ENCODE data around the gene SLC1A2.

Gene SLC1A2

GRCh38 chr11:35398881-35399280 lies 20.5 kb downstream of the SLC1A2 start:
- TF ChIP-seq CTCF (IDR thresholded peaks at IDR 0.05; ENCODE audit: low read depth, low read length) (no peak), POLR2A (IDR thresholded peaks at IDR 0.05; ENCODE audit: extremely low read depth, insufficient read length) (no peak)
- no peak for DNase-seq (ENCODE audit: low read depth)
- no peak overlapping the region for H3K4me3 ChIP-seq (ENCODE audit: low read depth, low read length)

- TF ChIP-seq POLR2A (IDR thresholded peaks at IDR 0.05; ENCODE audit: extremely low read depth, insufficient read length), result no peak
- TF ChIP-seq MYC (IDR thresholded peaks at IDR 0.05; ENCODE audit: low read depth, low read length), result no peak
- TF ChIP-seq MAX (IDR thresholded peaks at IDR 0.05; ENCODE audit: low read depth, low read length), result no peak
- no peak for TF ChIP-seq CTCF (IDR thresholded peaks at IDR 0.05; ENCODE audit: low read depth, low read length)
- no peak for DNase-seq (ENCODE audit: low read depth)
- no peak overlapping the region for H3K4me3 ChIP-seq (ENCODE audit: low read depth, low read length)
Observed at GRCh38 chr11:35394941-35395340, 24.4 kb downstream of the SLC1A2 start.

GRCh38 chr11:35393098-35393497 lies 26.3 kb downstream of the SLC1A2 start:
- peak; percentile 16 for DNase-seq (ENCODE audit: low read depth)
- TF ChIP-seq MAX (IDR thresholded peaks at IDR 0.05; ENCODE audit: low read depth, low read length) (no peak), POLR2A (IDR thresholded peaks at IDR 0.05; ENCODE audit: extremely low read depth, insufficient read length) (no peak), CTCF (IDR thresholded peaks at IDR 0.05; ENCODE audit: low read depth, low read length) (no peak), MYC (IDR thresholded peaks at IDR 0.05; ENCODE audit: low read depth, low read length) (no peak)
- no peak overlapping the region for H3K4me3 ChIP-seq (ENCODE audit: low read depth, low read length)

GRCh38 chr11:35391922-35392688 lies 27.3 kb downstream of the SLC1A2 start:
- peak; percentile 74 for DNase-seq (ENCODE audit: low read depth)
- TF ChIP-seq CTCF (IDR thresholded peaks at IDR 0.05; ENCODE audit: low read depth, low read length), result peak; percentile 81
- TF ChIP-seq MYC (IDR thresholded peaks at IDR 0.05; ENCODE audit: low read depth, low read length), result no peak
- TF ChIP-seq MAX (IDR thresholded peaks at IDR 0.05; ENCODE audit: low read depth, low read length), result no peak
- no peak for TF ChIP-seq POLR2A (IDR thresholded peaks at IDR 0.05; ENCODE audit: extremely low read depth, insufficient read length)
- no peak overlapping the region for H3K4me3 ChIP-seq (ENCODE audit: low read depth, low read length)

- DNase-seq (ENCODE audit: low read depth), result peak; percentile 39
- TF ChIP-seq MYC (IDR thresholded peaks at IDR 0.05; ENCODE audit: low read depth, low read length), result no peak
- no peak overlapping the region for H3K4me3 ChIP-seq (ENCODE audit: low read depth, low read length)
Observed at GRCh38 chr11:35390737-35391682, 28.3 kb downstream of the SLC1A2 start.

- no peak for TF ChIP-seq POLR2A (IDR thresholded peaks at IDR 0.05; ENCODE audit: extremely low read depth, insufficient read length)
- TF ChIP-seq CTCF (IDR thresholded peaks at IDR 0.05; ENCODE audit: low read depth, low read length), result no peak
- TF ChIP-seq MYC (IDR thresholded peaks at IDR 0.05; ENCODE audit: low read depth, low read length), result no peak
- DNase-seq (ENCODE audit: low read depth), result no peak
- no peak overlapping the region for H3K4me3 ChIP-seq (ENCODE audit: low read depth, low read length)
Observed at GRCh38 chr11:35389897-35390465, 29.4 kb downstream of the SLC1A2 start.
